ENCODE data around the gene MTRF1. TPM values are rescaled to one million over a fixed set of nuclear protein-coding genes. Genes with fewer than 3 reads are reported as not detected.

MTRF1 gene, protein sequence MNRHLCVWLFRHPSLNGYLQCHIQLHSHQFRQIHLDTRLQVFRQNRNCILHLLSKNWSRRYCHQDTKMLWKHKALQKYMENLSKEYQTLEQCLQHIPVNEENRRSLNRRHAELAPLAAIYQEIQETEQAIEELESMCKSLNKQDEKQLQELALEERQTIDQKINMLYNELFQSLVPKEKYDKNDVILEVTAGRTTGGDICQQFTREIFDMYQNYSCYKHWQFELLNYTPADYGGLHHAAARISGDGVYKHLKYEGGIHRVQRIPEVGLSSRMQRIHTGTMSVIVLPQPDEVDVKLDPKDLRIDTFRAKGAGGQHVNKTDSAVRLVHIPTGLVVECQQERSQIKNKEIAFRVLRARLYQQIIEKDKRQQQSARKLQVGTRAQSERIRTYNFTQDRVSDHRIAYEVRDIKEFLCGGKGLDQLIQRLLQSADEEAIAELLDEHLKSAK
- 10 to 100 TPM; 15.0 to 15.4 TPM for total RNA-seq
- polyA plus RNA-seq (2013, experiment 1 of 2): 16.0 TPM
- 15.9 TPM for polyA plus RNA-seq (2013, experiment 2 of 2)
- long read RNA-seq, experiment 1, partial matches to known transcripts: 1 of 2 reads
- long read RNA-seq, experiment 1, other reads (novel, unspliced or antisense): 1 of 2 reads
- long read RNA-seq, experiment 2, partial matches to known transcripts: 4 of 23 reads
- long read RNA-seq, experiment 2, other reads (novel, unspliced or antisense): 15 of 23 reads
- long read RNA-seq, experiment 3, partial matches to known transcripts: 9 of 31 reads
- long read RNA-seq, experiment 3, other reads (novel, unspliced or antisense): 20 of 31 reads
- long read RNA-seq, experiment 4, transcript MTRF1-203 (10 exons, 2,185 nt): major isoform, 8 of 18 reads
- long read RNA-seq, experiment 4, partial matches to known transcripts: 1 of 18 reads
- long read RNA-seq, experiment 4, other reads (novel, unspliced or antisense): 9 of 18 reads

DNA sequence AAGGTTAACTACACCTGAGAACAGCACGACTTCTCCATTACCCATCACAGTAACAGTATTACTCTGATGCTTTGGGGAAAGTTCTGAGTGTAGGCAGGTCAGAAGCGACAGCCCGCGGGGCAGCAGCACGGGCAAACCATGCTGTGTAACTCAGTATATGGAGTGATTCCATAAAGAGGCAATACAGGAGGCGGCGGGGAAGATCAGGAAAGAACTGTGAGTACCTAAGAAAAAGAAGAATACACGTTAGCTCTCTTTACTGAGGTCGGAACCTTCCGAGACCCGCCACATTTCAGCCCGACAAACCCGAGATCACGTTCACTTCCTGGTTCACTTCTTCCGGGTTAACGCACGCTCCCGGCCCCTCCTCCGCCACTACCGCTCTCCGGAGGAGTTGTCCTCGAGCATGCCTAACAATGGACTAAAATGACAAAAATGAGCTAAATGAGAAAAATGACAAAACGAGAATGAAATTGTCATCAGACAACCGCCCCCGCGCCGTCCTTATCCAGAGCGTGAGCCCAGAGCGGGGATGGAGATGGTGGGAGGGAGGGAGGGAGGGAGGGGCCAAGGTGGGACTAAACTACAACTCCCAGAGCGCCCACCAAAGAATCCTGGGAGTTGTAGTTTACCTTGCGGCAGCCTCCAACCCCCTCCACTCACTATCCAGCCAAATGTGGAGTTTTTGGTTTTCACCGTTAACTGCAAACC is at the start of gene MTRF1:
TSS of gene MTRF1 (minus strand) at position 316 of the 711 bp plus-strand sequence. CDS start 2,669 bp downstream, outside the sequence.
- Mint-ChIP-seq H3K27ac (peak within 1 kb of the TSS; percentile 89), H3K4me1 (no peaks in the 10 kb centered on the region), H3K27me3 (ENCODE audit: insufficient read depth) (no peaks in the 10 kb centered on the region), H3K4me3 (peak within 1 kb of the TSS; percentile 76), H3K36me3 (ENCODE audit: low read depth) (peaks cover 26% of the 10 kb centered on the region), H3K9me3 (peaks cover 33% of the 10 kb centered on the region)
- Histone ChIP-seq H3K4me3 (ENCODE audit: low read length) (peak within 1 kb of the TSS; percentile 96), H3K9me3 (ENCODE audit: control insufficient read depth, low read length) (peaks cover 24% of the 10 kb centered on the region), H3K27me3 (ENCODE audit: control insufficient read depth, insufficient read depth, low read length, poor library complexity, severe bottlenecking) (no peaks in the 10 kb centered on the region), H3K9ac (ENCODE audit: extremely low read depth, low read length, poor library complexity, severe bottlenecking) (peak within 1 kb of the TSS; percentile 54), H3K27ac (ENCODE audit: low read depth, low read length) (no peak within 1 kb of the TSS), H3K4me1 (ENCODE audit: control insufficient read depth, insufficient read depth, low read length) (no peaks in the 10 kb centered on the region), H3K36me3 (ENCODE audit: control insufficient read depth, insufficient read depth, low read length) (peaks cover 20% of the 10 kb centered on the region)
- DNase-seq: peak; percentile 90
- TF ChIP-seq, protein P1, sequence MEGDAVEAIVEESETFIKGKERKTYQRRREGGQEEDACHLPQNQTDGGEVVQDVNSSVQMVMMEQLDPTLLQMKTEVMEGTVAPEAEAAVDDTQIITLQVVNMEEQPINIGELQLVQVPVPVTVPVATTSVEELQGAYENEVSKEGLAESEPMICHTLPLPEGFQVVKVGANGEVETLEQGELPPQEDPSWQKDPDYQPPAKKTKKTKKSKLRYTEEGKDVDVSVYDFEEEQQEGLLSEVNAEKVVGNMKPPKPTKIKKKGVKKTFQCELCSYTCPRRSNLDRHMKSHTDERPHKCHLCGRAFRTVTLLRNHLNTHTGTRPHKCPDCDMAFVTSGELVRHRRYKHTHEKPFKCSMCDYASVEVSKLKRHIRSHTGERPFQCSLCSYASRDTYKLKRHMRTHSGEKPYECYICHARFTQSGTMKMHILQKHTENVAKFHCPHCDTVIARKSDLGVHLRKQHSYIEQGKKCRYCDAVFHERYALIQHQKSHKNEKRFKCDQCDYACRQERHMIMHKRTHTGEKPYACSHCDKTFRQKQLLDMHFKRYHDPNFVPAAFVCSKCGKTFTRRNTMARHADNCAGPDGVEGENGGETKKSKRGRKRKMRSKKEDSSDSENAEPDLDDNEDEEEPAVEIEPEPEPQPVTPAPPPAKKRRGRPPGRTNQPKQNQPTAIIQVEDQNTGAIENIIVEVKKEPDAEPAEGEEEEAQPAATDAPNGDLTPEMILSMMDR (conservative IDR thresholded peaks at IDR 0.05): no peak
- WGBS, 2 experiments (ENCODE audit: insufficient coverage in 1 of 2, insufficient read length in 1 of 2): 2% methylated on average over 7 to 32 of the region's 32 CpGs

GRCh38 chr13:41313117-41313516 is 49.7 kb upstream of the MTRF1 start:
- H3K9me3 ChIP-seq (ENCODE audit: control insufficient read depth, low read length): no peaks in the 10 kb centered on the region
- peak overlapping the region; percentile 99 for H3K4me3 ChIP-seq (ENCODE audit: low read length)
- no peaks in the 10 kb centered on the region for H3K27me3 Mint-ChIP-seq (ENCODE audit: insufficient read depth)
- H3K9ac ChIP-seq (ENCODE audit: extremely low read depth, low read length, poor library complexity, severe bottlenecking): peak overlapping the region; percentile 83
- peak overlapping the region; percentile 87 for H3K4me3 Mint-ChIP-seq
- H3K36me3 ChIP-seq (ENCODE audit: control insufficient read depth, insufficient read depth, low read length): no peaks in the 10 kb centered on the region
- no peak overlapping the region for H3K27ac Mint-ChIP-seq
- peaks cover 2% of the 10 kb centered on the region for H3K4me1 ChIP-seq (ENCODE audit: control insufficient read depth, insufficient read depth, low read length)
- peaks cover 26% of the 10 kb centered on the region for H3K4me1 Mint-ChIP-seq
- H3K27ac ChIP-seq (ENCODE audit: low read depth, low read length): no peak overlapping the region
- no peaks in the 10 kb centered on the region for H3K27me3 ChIP-seq (ENCODE audit: control insufficient read depth, insufficient read depth, low read length, poor library complexity, severe bottlenecking)
- no peak for DNase-seq
- no peaks in the 10 kb centered on the region for H3K9me3 Mint-ChIP-seq
- WGBS, 2 experiments (ENCODE audit: insufficient coverage in 1 of 2, insufficient read length in 1 of 2): 38 to 50% methylated on average over 3 to 5 of the region's 5 CpGs
- peaks cover under 1% of the 10 kb centered on the region for H3K36me3 Mint-ChIP-seq (ENCODE audit: low read depth)
- TF ChIP-seq, protein P1 (conservative IDR thresholded peaks at IDR 0.05): no peak

DNA sequence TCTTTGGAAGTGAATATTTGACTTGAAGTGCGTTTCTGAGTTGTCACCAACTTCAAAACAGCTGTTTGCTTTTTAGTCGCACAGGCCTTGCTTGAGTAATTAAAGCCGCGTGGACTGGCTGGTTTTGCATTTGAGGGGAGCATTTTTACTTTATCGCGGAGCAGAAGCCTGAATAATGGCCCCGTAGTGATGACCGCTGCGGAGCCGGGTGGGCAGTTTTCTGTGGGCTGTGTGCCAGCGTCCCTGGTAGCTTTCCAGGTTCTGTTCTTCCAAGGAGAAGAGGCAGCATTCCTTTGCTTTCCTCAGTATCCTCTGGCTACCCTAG is 48.8 kb upstream of the MTRF1 start:
- Mint-ChIP-seq H3K27ac (peak overlapping the region; percentile 90), H3K36me3 (ENCODE audit: low read depth) (no peaks in the 10 kb centered on the region), H3K4me1 (peaks cover 21% of the 10 kb centered on the region), H3K9me3 (no peaks in the 10 kb centered on the region), H3K27me3 (ENCODE audit: insufficient read depth) (no peaks in the 10 kb centered on the region), H3K4me3 (peak overlapping the region; percentile 87)
- H3K4me1 ChIP-seq (ENCODE audit: control insufficient read depth, insufficient read depth, low read length): peaks cover 2% of the 10 kb centered on the region
- no peaks in the 10 kb centered on the region for H3K9me3 ChIP-seq (ENCODE audit: control insufficient read depth, low read length)
- H3K36me3 ChIP-seq (ENCODE audit: control insufficient read depth, insufficient read depth, low read length): no peaks in the 10 kb centered on the region
- DNase-seq: peak; percentile 55
- H3K4me3 ChIP-seq (ENCODE audit: low read length): peak overlapping the region; percentile 99
- peak overlapping the region; percentile 94 for H3K27ac ChIP-seq (ENCODE audit: low read depth, low read length)
- no peaks in the 10 kb centered on the region for H3K27me3 ChIP-seq (ENCODE audit: control insufficient read depth, insufficient read depth, low read length, poor library complexity, severe bottlenecking)
- 0% methylated on average over 10 to 11 of the region's 11 CpGs for WGBS, 2 experiments (ENCODE audit: insufficient coverage in 1 of 2, insufficient read length in 1 of 2)
- H3K9ac ChIP-seq (ENCODE audit: extremely low read depth, low read length, poor library complexity, severe bottlenecking): peak overlapping the region; percentile 83
- TF ChIP-seq, protein P1 (conservative IDR thresholded peaks at IDR 0.05): no peak
